Measurements from ENCODE around the gene GGA3.
A peak's percentile ranks its signal among the peaks of the same experiment; 100 is the strongest.

GRCh38 chr17:75289115-75289831 lies 27.9 kb upstream of the GGA3 start, which contains the start of gene SLC25A19:
- peak; percentile 23 for TF ChIP-seq CTCF (IDR thresholded peaks at IDR 0.05; ENCODE audit: low read depth, low read length, poor library complexity, severe bottlenecking)
- no peak for TF ChIP-seq EZH2phosphoT487 (IDR thresholded peaks at IDR 0.05; ENCODE audit: borderline replicate concordance, low read length)
